AG20443 (cell line): ENCODE data around the gene METTL22.

Source experiments
- DNase-seq: peaks from one replicate; pipeline ENCODE4 v3.0.0; 2012; ENCODE audit warnings: low spot score, mixed read lengths

The METTL22 gene

DNA sequence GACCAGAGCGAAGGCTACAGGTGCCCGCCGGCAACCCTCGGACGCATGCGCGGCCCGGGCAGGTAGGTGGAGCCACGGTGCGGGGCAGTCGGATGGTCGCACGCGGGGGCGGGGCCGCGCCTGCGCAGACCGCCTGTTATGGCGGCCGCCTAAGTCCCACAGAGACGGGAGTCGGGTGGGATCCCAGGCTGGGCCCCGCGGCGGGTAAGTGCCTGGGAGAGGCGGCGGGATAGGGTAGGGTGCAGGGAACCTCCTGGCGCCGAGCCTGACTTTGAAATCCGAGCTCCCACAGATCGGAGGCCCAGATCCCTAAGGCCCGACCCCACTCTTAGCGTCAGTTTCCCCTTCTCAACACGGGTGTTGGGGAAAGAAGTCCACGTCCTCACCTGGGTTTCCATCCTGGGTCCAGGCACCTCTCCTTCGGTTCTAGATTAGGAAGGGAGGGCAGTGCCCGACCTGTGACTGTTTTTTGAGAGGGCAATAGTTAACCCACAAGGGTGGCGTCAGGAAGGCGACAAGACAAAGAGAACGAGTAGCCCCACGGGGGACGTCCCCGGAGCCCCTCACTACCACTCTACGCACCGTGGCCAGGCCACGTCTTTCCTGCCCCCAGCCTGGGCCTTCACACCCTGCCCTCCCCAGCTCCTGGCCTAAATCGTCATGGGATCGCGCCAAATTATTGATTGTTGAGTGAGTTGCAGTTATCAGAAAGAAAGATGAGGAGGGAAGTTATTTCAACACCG lies at the start of gene METTL22:
Gene METTL22, plus strand, starts transcription at position 127 of the 743 bp plus-strand sequence. CDS start 3,968 bp downstream, outside the sequence.
- peak; percentile 100 for DNase-seq

DNA sequence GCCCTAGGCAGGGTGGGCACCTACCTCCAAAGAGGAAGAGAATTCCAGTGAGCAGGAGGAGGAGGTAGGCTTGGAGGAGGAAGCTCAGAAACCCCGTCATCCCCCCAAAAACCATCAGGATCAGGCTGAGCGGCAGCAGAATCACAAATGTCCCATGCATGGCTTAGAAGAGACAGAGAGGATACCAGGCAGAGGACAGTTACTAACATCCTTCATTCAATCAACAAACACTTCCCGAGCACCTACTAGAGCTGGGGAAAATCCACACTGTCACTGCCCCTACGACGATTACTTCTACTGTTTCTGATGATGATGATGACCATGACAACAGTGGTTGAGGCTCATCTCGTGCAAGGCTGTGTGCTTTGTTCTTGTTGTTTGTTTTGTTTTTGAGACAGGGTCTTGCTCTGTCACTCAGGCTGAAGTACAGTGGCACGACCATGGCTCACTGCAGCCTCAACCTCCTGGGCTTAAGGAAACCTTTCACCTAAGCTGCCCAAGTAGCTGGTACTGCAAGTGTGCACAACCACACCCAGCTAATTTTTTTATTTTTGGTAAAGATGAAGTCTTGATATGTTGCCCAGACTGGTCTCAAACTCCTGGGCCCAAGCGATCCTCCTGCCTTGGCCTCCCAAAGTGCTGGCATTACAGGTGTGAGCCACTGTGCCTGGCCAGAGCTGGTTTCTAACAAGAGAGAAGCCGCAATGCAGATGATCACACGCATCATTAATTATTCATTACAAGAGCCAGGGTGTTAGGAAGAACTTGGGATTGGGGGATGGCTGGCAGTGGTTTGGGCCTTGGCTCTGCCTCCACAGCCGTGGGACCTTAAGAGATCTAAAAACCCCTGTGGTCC lies 49.2 kb upstream of the METTL22 start:
- no peak for DNase-seq

DNA sequence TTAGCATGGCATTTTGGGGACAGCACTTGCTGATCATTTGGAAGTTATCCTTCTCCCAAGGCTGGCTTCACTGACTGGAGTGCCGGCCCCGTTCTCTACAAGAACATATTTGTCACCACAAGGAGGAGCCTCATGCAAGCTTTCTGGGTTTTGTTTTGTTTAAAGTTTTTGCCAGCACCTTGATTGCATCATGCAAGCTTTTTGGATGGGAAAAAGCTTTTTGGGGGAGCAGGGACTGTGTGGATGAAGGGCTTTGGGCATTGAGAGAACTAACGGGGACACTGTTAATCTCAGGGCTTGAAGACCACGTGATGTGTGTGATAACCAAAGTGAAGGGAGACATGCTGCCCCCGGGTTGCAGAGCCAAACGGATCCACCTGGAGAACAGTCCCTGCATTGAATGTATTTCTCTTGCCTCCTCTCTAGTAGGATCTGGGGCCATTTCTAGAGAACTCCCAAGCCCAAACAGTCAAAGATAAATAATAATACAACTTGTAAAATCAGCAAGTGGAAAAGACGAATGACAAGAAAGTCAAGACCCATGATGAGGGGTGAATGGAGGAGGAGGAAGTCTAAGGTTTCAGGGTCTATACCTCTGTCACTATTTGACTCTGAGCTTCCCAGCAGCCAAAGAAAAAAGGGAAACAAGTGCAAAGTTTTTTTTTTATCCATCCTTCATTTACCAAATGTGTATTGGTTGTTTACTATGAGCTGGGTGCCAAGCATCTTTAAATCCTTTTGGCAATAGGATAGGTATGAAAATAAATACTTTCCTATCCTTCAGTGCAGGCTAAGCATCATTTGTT lies 48.4 kb upstream of the METTL22 start:
- DNase-seq = peak; percentile 61

DNA sequence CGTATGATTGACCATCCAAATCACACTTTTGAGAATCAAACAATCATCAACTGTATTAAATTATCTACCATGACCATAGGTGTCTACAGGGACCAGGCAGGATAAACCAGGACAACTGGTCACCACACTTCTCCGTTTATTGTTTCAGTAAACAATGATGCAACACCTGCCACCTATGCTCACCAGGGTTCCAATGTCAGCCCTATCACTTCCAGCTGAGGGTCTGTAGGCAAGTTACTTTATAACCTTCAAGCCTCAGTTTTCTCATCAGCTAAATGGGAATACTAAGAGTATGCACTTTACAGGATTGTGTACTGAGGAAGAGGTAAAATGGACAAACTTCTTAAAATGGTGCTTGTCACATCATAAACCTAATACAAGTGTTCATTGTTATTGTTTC lies 46.1 kb upstream of the METTL22 start:
- no peak for DNase-seq

DNA sequence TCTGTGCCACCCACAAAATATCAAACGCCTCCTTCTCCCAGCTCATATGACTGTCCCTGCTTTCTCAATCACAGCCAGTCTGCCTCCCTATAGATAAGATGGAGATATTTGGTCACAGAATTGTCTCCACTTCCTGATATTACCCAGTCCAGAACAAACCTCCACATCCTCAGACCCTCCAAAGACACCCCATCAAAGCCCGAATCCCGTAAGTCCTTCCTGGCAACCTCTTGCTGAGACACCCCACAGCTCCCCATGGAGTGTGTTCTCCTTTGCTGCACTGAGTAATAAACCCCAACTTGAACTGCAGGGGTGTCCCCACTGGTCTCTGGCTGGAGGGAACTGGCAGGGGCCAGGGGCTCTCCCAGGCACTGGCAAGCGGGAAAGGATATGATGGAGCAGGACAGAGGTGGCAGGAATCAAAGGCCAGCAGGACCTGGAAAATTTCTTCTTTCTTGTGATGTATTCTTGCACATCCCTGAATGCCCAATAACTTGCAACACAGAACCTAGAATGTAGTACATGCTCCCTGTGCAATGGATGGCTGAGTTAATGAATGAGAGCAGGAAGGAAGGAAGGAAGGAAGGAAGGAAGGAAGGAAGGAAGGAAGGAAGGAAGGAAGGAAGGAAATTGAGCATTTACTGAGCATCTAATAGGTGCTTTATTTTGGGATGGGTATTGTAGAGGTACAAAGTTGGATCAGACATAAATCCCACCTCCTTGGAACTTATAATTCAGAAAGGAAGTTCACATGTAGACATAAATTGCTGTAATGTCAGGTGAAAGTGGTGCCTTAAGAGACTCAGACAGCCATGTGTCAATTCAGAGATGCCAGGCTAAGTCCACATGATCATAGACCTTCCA lies 45.1 kb upstream of the METTL22 start:
- no peak for DNase-seq

DNA sequence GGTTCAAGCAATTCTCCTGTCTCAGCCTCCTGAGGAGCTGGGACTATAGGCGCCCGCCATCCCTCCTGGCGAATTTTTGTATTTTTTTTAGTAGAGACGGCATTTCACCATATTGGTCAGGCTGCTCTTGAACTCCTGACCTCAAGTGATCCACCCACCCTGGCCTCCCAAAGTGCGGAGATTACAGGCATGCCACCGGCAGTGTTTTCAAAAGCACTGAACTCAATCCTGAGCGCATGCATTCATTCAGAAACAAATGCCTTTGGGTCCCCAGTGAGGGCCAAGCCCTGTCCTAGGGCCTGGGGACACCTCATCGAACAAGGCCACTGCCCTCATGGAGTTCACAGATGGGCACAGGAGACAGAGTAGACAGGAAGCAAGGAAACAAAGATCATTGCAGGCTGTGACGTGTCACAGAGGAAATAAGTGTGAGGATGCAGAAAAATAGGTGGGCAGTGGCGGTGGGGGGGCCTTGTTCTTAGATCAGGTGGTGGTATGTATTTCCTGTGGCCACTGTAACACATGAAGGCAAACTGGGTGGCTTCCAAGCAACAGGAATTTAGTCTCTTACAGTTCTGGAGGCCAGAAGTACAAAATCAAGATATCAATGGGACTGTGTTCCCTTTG lies 43.7 kb upstream of the METTL22 start:
- no peak for DNase-seq

DNA sequence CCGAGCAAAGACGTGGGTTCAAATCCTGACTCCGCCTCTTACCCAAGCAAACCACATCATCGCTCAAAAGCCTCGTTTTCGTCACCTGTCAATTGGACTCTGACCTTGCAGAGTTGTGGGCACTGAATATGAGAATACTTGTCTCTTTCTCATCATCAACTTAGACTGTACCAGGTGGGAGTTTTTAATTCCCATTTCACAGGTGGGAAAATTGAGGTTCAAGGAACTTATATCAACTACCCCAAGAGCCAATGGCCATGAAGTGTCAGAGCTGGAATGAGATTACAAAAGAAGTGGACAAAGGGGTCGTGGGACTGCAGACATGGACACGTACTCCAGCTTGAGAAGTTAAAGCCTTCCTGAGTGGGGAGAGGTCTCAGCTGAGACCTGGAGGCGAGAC lies 41.9 kb upstream of the METTL22 start:
- DNase-seq = no peak

DNA sequence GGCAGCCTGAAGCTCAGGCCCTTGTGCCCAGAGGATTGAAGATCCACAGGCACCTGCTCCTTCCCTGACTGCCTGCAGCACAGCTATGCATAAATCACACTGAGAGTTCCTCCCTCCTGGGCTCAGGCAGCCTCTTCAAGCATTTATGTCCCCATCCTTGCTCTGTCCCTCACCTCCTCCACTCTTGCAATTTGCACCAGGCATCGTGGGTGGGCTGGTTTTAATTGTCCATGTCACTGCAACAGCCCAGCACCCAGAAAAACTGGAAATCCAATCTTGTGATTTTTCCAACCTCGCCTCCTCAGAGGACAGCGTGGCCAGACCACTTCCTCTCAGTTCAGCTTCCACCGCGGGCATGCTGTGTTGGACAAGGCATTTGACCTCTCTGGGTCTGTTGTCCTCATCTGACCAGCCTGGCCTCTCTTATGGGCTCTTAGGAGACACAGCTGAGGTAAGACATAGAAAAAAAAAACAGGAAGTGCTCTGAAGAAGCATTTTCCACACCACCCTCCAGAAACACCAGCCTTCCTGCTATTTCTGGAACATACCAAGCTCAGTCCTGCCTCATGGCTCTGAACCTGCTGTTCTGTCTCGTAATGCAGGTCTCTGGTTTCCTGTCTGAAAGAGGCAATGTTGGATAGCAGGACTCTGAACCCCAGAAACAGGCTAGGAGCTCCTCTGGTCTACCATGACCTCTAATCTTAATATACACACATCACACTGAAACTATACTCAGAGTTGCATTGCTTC lies 39.5 kb upstream of the METTL22 start:
- DNase-seq = no peak

DNA sequence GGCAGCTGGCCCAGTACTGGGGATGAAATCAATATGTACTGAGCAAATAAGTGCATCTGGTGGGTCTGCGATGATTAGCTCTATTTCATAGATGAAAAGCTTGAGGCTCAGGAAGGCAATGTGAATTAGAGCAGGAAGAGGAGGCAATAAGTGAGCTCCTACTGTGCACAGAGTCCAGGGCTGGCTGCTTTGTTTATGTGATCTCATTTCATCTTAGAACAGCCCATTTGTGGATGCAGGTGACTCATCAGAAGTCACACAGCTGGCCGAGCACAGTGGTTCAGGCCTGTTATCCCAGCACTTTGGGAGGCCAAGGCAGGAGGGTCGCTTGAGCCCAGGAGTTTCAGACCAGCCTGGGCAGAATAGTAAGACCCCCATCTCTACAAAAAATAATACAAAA lies 38.3 kb upstream of the METTL22 start:
- peak; percentile 40 for DNase-seq

DNA sequence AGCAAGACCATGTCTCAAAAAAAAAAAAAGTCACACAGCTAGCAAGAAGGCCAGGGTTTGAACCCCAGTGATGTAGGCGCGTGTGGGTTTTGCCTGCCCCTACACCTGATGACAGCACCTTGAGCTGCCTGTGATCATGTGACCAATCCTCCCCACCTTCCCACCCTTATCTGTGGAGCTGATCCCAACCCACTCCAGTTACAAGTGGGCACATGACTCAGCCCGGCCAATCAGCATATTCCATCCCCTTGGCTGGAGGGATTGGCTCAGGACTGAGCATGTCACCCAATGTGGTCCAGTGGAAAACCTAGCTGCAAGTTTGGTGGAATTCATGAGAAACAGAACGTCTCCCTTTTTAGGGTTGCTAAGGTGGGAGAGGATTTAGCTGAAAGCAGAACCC lies 37.8 kb upstream of the METTL22 start:
- no peak for DNase-seq

GRCh38 chr16:8585041-8585440 lies 36.5 kb upstream of the METTL22 start:
- no peak for DNase-seq

- DNase-seq = no peak
Measured at GRCh38 chr16:8585857-8586256, 35.6 kb upstream of the METTL22 start.

- DNase-seq = no peak
Measured at GRCh38 chr16:8587065-8587464, 34.4 kb upstream of the METTL22 start.

- DNase-seq = no peak
Measured at GRCh38 chr16:8588682-8589056, 32.8 kb upstream of the METTL22 start.

DNA sequence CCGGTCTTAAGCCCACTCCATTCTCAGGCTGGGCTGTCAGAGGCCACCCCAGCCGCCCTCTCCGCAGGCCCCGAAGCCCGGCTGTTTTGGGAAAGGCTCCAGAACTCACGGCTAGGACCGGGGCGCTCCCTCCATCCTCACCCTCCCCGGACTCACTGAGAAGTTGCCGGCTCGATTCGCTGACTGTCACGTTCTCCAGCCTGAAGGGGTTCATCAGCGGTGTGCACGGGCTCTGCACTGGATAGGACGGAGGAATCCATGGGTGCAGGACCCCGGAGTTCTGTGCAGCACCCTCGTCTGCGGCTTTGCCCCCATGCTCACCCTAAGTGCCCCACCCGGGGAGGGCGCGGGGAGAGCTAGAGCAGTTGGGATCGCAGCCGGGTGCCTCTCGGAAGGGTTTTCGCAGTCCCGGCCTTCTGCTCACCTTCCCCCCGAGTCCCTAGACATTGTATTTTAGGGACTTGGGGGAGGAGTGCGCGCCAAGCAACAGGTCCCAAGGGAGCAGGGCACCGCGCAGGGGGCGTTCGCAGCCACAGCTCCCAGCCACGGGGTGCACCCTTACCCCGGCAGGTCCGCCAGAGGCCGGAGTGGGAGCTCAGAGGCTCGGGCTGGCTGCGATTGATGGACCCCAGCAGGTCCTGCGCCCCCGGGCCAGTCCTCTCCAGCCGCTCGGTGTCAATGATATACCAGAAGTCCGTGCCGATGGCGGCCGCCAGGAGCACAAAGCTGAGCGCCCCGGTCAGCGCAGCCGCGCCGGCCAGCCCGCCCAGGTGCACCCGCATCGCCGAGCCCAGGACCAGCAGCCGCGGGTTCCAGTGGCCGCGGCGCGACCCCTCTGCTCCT lies 32.2 kb upstream of the METTL22 start:
- DNase-seq = peak; percentile 21

DNA sequence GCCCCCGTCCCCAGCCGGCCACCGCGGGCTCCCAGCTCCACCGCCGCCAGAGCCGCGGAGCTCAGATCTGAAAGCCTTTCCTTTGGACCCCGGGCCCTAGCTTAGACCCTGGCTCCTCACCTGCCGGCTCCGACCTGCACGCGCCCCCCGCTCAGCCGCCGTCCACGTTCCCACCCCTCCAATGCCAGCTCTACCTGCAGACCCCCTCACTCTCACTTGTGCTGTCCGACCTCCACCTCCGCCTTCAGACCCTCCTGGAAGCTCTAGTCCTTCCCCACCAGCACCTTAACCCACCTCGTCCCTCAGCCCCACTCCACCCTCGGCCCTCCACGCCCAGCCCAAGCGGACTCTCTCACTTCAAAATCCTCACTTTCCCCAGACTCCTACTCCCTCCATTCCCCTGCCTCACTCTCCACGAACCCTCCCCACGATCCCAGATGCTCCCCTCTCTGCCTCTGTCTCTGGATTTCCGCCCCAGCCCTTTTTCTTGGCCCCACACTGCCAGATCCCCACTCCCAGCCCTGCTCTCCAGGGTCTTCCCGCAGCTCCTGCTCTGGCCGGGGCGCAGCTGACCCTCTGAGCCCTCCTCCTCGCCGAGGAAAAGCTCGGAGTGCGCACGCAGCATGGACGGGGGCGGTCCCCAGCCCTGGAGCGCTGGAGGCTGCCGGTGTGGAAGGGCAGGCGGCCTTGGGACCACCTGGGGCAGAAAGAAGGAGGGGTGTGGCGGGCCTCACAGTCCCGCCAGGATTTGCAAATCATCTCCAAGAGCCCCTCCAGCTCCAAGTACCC lies 31.4 kb upstream of the METTL22 start, which contains the start of gene TMEM114:
Gene TMEM114, minus strand, starts transcription at position 612 of the 789 bp plus-strand sequence. CDS start 673 bp downstream, outside the sequence.
- DNase-seq = no peak

DNA sequence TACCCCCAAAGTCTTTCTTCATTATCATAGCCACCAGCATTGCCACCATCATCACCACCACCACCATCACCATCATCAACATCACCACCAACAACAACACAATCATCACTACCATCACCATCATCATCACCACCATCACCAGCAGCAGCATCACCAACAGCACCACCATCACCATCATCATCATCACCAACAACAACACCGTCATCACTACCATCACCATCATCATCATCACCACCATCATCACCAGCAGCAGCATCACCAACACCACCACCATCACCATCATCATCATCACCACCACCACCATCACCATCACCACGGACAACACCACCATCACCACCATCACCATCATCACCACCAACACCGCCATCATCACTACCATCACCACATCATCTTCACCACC lies 30.7 kb upstream of the METTL22 start:
- DNase-seq = no peak

GRCh38 chr16:8591451-8591850 lies 30.0 kb upstream of the METTL22 start:
- DNase-seq = no peak
